HEK293 (cell line): Measurements from ENCODE around the gene C6orf118.
A peak's percentile ranks its signal among the peaks of the same experiment; 100 is the strongest.

Experiments used
- KLF9 ChIP-seq: fragments of 450-650 bp; formaldehyde crosslinking; IDR thresholded peaks from 2 replicates; pipeline ENCODE4 v1.5.1; 2016; ENCODE audit warnings: missing biosample characterization, missing genetic modification characterization, low read depth
- SETDB1 ChIP-seq: IDR thresholded peaks from one replicate; pipeline ENCODE4 v1.6.1; 2017; ENCODE audit warnings: mild to moderate bottlenecking, low read length, moderate library complexity, mixed read lengths; ENCODE audit not compliant: insufficient read length
- SP2 ChIP-seq: fragments of 450-650 bp; formaldehyde crosslinking; IDR thresholded peaks from 2 replicates; pipeline ENCODE4 v1.5.1; 2016; ENCODE audit warnings: missing biosample characterization, missing genetic modification characterization
- TCF7L2 ChIP-seq: IDR thresholded peaks from 2 replicates; pipeline ENCODE4 v1.6.1; 2011; ENCODE audit warnings: low read depth, mild to moderate bottlenecking, inconsistent platforms, low read length, moderate library complexity, borderline replicate concordance
- ZBTB17 ChIP-seq: fragments of 450-650 bp; formaldehyde crosslinking; IDR thresholded peaks from 2 replicates; pipeline ENCODE4 v1.5.1; 2016; ENCODE audit warnings: missing biosample characterization, missing genetic modification characterization
- ZBTB7A ChIP-seq: fragments of 450-650 bp; formaldehyde crosslinking; IDR thresholded peaks from 2 replicates; pipeline ENCODE4 v1.5.1; 2016; ENCODE audit warnings: low read depth, missing biosample characterization, missing genetic modification characterization
- ZBTB8A ChIP-seq: fragments of 450-650 bp; formaldehyde crosslinking; IDR thresholded peaks from 2 replicates; pipeline ENCODE4 v1.5.1; 2016; ENCODE audit warnings: missing biosample characterization, missing genetic modification characterization
- ZNF529 ChIP-seq: fragments of 450-650 bp; formaldehyde crosslinking; IDR thresholded peaks from 2 replicates; pipeline ENCODE4 v1.5.1; 2017; ENCODE audit warnings: missing genetic modification characterization, missing biosample characterization; ENCODE audit not compliant: insufficient replicate concordance
- ZNF692 ChIP-seq: fragments of 450-650 bp; formaldehyde crosslinking; IDR thresholded peaks from 2 replicates; pipeline ENCODE4 v1.5.1; 2016; ENCODE audit warnings: missing biosample characterization, missing genetic modification characterization
- ZNF792 ChIP-seq: fragments of 450-650 bp; formaldehyde crosslinking; IDR thresholded peaks from 2 replicates; pipeline ENCODE4 v1.5.1; 2016; ENCODE audit warnings: missing biosample characterization, missing genetic modification characterization
- ZNF830 ChIP-seq: fragments of 450-650 bp; IDR thresholded peaks from 2 replicates; pipeline ENCODE4 v1.5.0; 2018; ENCODE audit warnings: missing biosample characterization, missing genetic modification characterization, low read depth, mild to moderate bottlenecking, moderate library complexity
- TF ChIP-seq, protein P1 (sequence below): fragments of 450-650 bp; formaldehyde crosslinking; IDR thresholded peaks from 2 replicates; pipeline ENCODE4 v1.5.1; 2016; ENCODE audit warnings: missing biosample characterization, missing genetic modification characterization

GRCh38 chr6:165236326-165236725, 73.1 kb downstream of the C6orf118 start:
- no peak for TF ChIP-seq ZNF792 (tag by site-specific recombination)
- TF ChIP-seq, protein P1, sequence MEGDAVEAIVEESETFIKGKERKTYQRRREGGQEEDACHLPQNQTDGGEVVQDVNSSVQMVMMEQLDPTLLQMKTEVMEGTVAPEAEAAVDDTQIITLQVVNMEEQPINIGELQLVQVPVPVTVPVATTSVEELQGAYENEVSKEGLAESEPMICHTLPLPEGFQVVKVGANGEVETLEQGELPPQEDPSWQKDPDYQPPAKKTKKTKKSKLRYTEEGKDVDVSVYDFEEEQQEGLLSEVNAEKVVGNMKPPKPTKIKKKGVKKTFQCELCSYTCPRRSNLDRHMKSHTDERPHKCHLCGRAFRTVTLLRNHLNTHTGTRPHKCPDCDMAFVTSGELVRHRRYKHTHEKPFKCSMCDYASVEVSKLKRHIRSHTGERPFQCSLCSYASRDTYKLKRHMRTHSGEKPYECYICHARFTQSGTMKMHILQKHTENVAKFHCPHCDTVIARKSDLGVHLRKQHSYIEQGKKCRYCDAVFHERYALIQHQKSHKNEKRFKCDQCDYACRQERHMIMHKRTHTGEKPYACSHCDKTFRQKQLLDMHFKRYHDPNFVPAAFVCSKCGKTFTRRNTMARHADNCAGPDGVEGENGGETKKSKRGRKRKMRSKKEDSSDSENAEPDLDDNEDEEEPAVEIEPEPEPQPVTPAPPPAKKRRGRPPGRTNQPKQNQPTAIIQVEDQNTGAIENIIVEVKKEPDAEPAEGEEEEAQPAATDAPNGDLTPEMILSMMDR (tag by site-specific recombination): no peak
- no peak for TF ChIP-seq TCF7L2
- TF ChIP-seq ZNF692 (tag by site-specific recombination): no peak
- TF ChIP-seq SETDB1: peak; percentile 86
- TF ChIP-seq ZBTB8A: no peak
- no peak for TF ChIP-seq ZBTB17 (tag by site-specific recombination)
- no peak for TF ChIP-seq SP2 (tag by site-specific recombination)
- no peak for TF ChIP-seq KLF9 (tag by site-specific recombination)
- TF ChIP-seq ZNF529: no peak
- TF ChIP-seq ZNF830 (tag by site-specific recombination): no peak
- no peak for TF ChIP-seq ZBTB7A
